Karpas-422 (cell line): ENCODE measurements around the gene CNR2. TPM values are rescaled to one million over a fixed set of nuclear protein-coding genes. Genes with fewer than 3 reads are reported as not detected.

Experiments used
- DNase-seq: peaks from one replicate; pipeline ENCODE4 v3.0.0-alpha.2; 2015
- H2AFZ ChIP-seq: fragments of 200-600 bp; sonication (generic); 2 replicates; pipeline ENCODE4 v1.6.1; 2014; ENCODE audit warnings: antibody characterized with exemption, low read length, mixed read lengths
- H3K27ac ChIP-seq: fragments of 200-600 bp; sonication (generic); 2 replicates; pipeline ENCODE4 v1.5.1; 2014; ENCODE audit warnings: mild to moderate bottlenecking, low read length, moderate library complexity
- H3K27me3 ChIP-seq: fragments of 200-600 bp; sonication (generic); 2 replicates; pipeline ENCODE4 v1.6.1; 2014; ENCODE audit warnings: low read length, mixed read lengths
- H3K36me3 ChIP-seq: fragments of 200-600 bp; sonication (generic); 2 replicates; pipeline ENCODE4 v1.6.1; 2014; ENCODE audit warnings: low read length, mixed read lengths; ENCODE audit not compliant: insufficient read depth
- H3K4me1 ChIP-seq: fragments of 200-600 bp; sonication (generic); 2 replicates; pipeline ENCODE4 v1.6.1; 2014; ENCODE audit warnings: mild to moderate bottlenecking, low read length, mixed read lengths
- H3K4me2 ChIP-seq: fragments of 200-600 bp; sonication (generic); 2 replicates; pipeline ENCODE4 v1.6.1; 2014; ENCODE audit warnings: low read length, low read depth, mild to moderate bottlenecking; ENCODE audit not compliant: poor library complexity, severe bottlenecking
- H3K4me3 ChIP-seq: fragments of 200-600 bp; sonication (generic); 2 replicates; pipeline ENCODE4 v1.5.1; 2014; ENCODE audit warnings: mild to moderate bottlenecking, antibody characterized with exemption, low read length, mixed read lengths
- H3K79me2 ChIP-seq: fragments of 200-600 bp; sonication (generic); 2 replicates; pipeline ENCODE4 v1.6.1; 2014; ENCODE audit warnings: mild to moderate bottlenecking, low read length, mixed read lengths
- H3K9ac ChIP-seq: fragments of 200-600 bp; sonication (generic); 2 replicates; pipeline ENCODE4 v1.6.0; 2014; ENCODE audit warnings: low read length
- H3K9me2 ChIP-seq: fragments of 200-600 bp; sonication (generic), shearing (Covaris generic); replicated peaks from 2 replicates; pipeline ENCODE4 v1.6.0; 2014; ENCODE audit warnings: mild to moderate bottlenecking, low read length, moderate library complexity; ENCODE audit not compliant: insufficient read depth
- H3K9me3 ChIP-seq: fragments of 300-700, 200-600 bp; sonication (generic); 2 replicates; pipeline ENCODE4 v1.6.1; 2014; ENCODE audit warnings: low read length, mixed read lengths
- H4K20me1 ChIP-seq: fragments of 200-600 bp; sonication (generic); 2 replicates; pipeline ENCODE4 v1.6.1; 2014; ENCODE audit warnings: mild to moderate bottlenecking, antibody characterized with exemption, low read length, low read depth; ENCODE audit not compliant: insufficient read depth
- total RNA-seq: library from RNA; depleted of rRNA; stranded (reverse); fragments of >200 nt; shearing (Covaris generic); gene quantifications from 2 replicates; pipeline ENCODE4 v1.2.3, GENCODE V29; 2014; ENCODE audit warnings: low replicate concordance

The CNR2 gene
- total RNA-seq, 1 experiment from 2014 or later, result 18.9 TPM

DNA sequence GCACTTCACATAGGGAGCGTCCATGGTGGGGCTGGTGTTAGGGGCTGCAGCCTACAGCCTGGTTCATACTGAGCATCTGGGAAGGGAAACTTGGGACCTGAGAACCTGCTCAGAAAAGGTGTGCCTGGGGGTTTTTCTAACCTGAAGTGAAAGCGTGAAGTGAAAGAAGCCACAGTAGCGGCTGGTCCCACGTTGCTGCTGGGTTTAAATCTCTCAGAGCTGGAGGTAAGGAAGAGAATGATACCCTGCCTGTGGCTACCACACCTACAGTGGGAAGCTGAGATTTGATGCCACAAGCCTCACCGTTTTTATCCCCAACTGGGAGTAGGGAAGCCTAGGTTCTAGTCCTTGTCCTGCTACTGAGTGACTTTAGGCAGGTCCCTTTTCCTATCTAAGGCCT lies 24.1 kb downstream of the CNR2 start:
- DNase-seq, result no peak
- peaks cover 37% of the 10 kb centered on the region for H3K4me1 ChIP-seq
- H3K79me2 ChIP-seq, result peaks cover 14% of the 10 kb centered on the region
- no peaks in the 10 kb centered on the region for H3K27me3 ChIP-seq
- H3K9ac ChIP-seq, result peak overlapping the region; percentile 64
- H3K9me3 ChIP-seq, result no peaks in the 10 kb centered on the region
- H2AFZ ChIP-seq, result no peak overlapping the region
- H3K36me3 ChIP-seq, result no peaks in the 10 kb centered on the region
- H3K4me2 ChIP-seq, result peak overlapping the region; percentile 70
- no peaks in the 10 kb centered on the region for H3K9me2 ChIP-seq
- peak overlapping the region; percentile 49 for H3K4me3 ChIP-seq
- H3K27ac ChIP-seq, result peak overlapping the region; percentile 90
- H4K20me1 ChIP-seq, result no peaks in the 10 kb centered on the region

DNA sequence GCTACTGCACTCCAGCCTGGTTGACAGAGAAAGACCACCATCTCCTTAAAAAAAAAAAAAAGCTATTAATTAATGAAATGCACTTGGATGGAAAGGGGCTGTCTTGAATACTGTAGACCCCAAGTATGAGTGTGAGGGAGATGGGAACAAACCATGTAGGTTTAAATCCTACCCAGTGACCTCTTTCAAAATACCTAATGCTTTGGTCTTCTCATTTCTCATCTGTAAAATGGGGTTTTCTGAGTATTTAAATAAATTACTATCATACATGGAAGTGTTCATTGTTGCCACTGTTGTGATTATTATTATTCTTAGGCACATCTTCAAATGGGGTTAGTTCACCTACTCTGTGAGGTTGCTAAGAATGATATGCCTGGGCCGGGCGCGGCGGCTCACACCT lies 27.9 kb downstream of the CNR2 start:
- Histone ChIP-seq H3K4me3 (no peak overlapping the region), H3K79me2 (peaks cover 14% of the 10 kb centered on the region), H3K9me3 (no peaks in the 10 kb centered on the region), H3K9ac (no peak overlapping the region), H3K27ac (no peak overlapping the region), H2AFZ (no peak overlapping the region), H3K4me2 (no peak overlapping the region), H3K9me2 (no peaks in the 10 kb centered on the region), H3K36me3 (peaks cover 3% of the 10 kb centered on the region; the same call in 1 of the 2 replicates), H4K20me1 (no peaks in the 10 kb centered on the region), H3K4me1 (peaks cover 32% of the 10 kb centered on the region), H3K27me3 (no peaks in the 10 kb centered on the region)
- no peak for DNase-seq

DNA sequence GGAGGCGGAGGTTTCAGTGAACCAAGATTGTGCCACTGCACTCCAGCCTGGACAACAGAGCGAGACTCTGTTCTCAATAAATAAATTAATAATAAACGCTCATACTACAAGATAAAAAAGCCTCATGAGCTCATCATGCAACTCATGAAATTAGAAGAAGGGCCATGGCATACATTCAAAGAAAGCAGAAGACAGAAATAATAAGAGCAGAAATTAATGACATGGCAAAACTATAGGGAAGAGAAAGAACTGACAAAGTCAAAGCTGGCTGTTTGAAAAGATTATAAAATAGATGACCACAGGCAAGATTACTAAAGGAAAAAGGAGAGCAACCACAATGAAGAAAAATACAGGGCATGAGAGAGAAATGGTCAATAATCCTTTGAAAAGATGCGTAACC lies 30.4 kb downstream of the CNR2 start:
- Histone ChIP-seq H3K4me1 (peaks cover 7% of the 10 kb centered on the region), H3K79me2 (peaks cover 14% of the 10 kb centered on the region), H3K4me2 (no peak overlapping the region), H3K27me3 (no peaks in the 10 kb centered on the region), H3K9me3 (peaks cover 10% of the 10 kb centered on the region), H4K20me1 (no peaks in the 10 kb centered on the region), H3K27ac (no peak overlapping the region), H3K36me3 (peaks cover 23% of the 10 kb centered on the region), H2AFZ (no peak overlapping the region), H3K9me2 (no peaks in the 10 kb centered on the region), H3K9ac (no peak overlapping the region), H3K4me3 (no peak overlapping the region)
- DNase-seq, result no peak

DNA sequence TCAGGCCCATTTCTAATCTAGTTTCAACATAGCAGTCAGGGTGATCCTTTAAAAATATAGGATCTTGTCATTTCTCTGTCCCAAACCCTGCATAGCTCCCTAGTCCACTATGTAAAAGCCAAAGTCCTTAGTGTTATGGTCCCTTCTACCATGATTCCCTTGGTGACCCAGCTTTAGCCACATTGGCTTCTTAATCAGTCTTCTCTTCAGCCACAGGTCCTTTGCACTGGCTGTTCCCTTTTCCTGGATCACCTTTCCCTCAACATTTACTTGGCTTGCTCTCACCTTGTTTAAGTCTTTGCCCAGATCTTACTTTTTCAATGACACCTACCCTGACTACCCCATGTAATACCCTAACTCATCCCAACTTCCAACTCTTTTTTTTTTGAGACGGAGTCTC lies 33.4 kb downstream of the CNR2 start:
- no peak overlapping the region for H3K4me2 ChIP-seq
- DNase-seq, result no peak
- no peaks in the 10 kb centered on the region for H3K79me2 ChIP-seq
- peaks cover 10% of the 10 kb centered on the region for H3K9me3 ChIP-seq
- no peak overlapping the region for H3K9ac ChIP-seq
- no peaks in the 10 kb centered on the region for H3K4me1 ChIP-seq
- H3K4me3 ChIP-seq, result no peak overlapping the region
- H4K20me1 ChIP-seq, result no peaks in the 10 kb centered on the region
- H3K9me2 ChIP-seq, result no peaks in the 10 kb centered on the region
- H2AFZ ChIP-seq, result no peak overlapping the region
- H3K36me3 ChIP-seq, result peaks cover 27% of the 10 kb centered on the region
- no peaks in the 10 kb centered on the region for H3K27me3 ChIP-seq
- no peak overlapping the region for H3K27ac ChIP-seq

DNA sequence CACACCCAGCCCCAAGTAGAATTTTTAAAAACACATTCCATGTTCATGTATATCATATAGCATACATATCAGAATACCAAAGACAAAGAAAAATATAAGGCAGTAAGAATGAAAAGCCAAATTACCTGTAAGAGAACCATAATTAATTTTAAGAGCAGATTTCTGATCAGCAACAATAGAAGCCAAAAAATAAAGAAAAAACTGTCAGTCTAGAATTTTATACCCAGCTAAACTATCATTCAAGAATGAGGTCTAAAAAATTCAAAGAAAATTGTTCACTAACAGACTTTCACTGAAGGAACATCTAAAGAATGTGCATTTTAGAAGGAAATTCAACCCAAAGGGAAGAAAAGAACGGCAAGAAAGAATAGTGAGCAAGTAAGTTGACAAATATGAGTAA lies 34.5 kb downstream of the CNR2 start:
- DNase-seq, result no peak
- no peak overlapping the region for H3K9ac ChIP-seq
- no peaks in the 10 kb centered on the region for H3K79me2 ChIP-seq
- H3K36me3 ChIP-seq, result peaks cover 31% of the 10 kb centered on the region
- no peaks in the 10 kb centered on the region for H3K27me3 ChIP-seq
- peaks cover 10% of the 10 kb centered on the region for H3K9me3 ChIP-seq
- no peaks in the 10 kb centered on the region for H3K4me1 ChIP-seq
- H3K4me3 ChIP-seq, result no peak overlapping the region
- no peaks in the 10 kb centered on the region for H3K9me2 ChIP-seq
- H2AFZ ChIP-seq, result no peak overlapping the region
- no peak overlapping the region for H3K27ac ChIP-seq
- H4K20me1 ChIP-seq, result no peaks in the 10 kb centered on the region
- no peak overlapping the region for H3K4me2 ChIP-seq

DNA sequence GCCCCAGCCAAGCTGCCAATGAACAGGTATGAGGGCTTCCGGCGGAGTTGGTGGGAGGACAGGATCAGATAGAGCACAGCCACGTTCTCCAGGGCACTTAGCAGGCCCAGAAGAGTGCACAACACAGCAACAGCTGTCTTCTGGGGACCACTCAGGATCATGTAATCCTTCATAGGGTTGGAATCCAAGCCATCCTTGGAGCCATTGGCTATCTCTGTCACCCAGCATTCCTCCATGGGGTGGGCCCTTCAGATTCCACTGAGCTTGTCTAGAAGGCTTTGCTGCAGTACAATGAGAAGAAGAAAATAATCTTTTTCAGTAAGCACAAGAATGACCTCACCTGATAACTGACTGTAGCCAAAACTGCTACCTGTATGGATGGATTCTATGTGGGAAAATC lies 37.8 kb downstream of the CNR2 start:
- Histone ChIP-seq H3K79me2 (no peaks in the 10 kb centered on the region), H3K36me3 (peaks cover 28% of the 10 kb centered on the region), H3K4me3 (no peak overlapping the region), H4K20me1 (no peaks in the 10 kb centered on the region), H3K27me3 (no peaks in the 10 kb centered on the region), H2AFZ (no peak overlapping the region), H3K9me3 (peaks cover 10% of the 10 kb centered on the region), H3K4me2 (no peak overlapping the region), H3K9me2 (no peaks in the 10 kb centered on the region), H3K27ac (no peak overlapping the region), H3K9ac (no peak overlapping the region), H3K4me1 (no peaks in the 10 kb centered on the region)
- DNase-seq, result no peak

DNA sequence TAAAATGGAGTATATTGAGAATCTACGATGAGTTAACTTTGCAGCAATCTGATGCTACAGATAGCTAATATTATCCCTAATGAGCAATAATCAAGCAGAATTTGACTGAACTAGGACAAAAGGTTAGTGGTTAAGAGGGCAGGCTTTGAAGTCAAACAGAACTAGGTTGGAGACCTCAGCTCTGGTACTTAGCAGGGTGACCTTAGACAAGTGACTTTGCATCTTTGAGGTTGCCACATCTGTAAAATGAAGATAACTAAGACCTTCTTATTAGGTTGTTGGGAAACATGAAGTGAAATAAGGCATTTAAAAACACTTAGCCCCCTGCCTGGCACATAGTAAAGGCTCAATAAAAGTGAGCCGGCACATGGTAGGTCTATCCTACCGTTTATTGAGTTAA lies 40.7 kb downstream of the CNR2 start:
- Histone ChIP-seq H3K79me2 (peaks cover 6% of the 10 kb centered on the region), H3K36me3 (peaks cover 7% of the 10 kb centered on the region; the same call in 1 of the 2 replicates), H4K20me1 (0 out of 2 replicates have a peak, but pooled peaks cover 3% of the 10 kb centered on the region), H3K9me3 (no peaks in the 10 kb centered on the region), H3K27ac (0 out of 2 replicates have a peak overlapping the region, but pooled peaks have one; percentile 0), H3K4me1 (peaks cover 17% of the 10 kb centered on the region), H3K9ac (no peak overlapping the region), H3K9me2 (no peaks in the 10 kb centered on the region), H3K4me2 (no peak overlapping the region), H3K4me3 (no peak overlapping the region), H3K27me3 (no peaks in the 10 kb centered on the region), H2AFZ (no peak overlapping the region)
- no peak for DNase-seq

DNA sequence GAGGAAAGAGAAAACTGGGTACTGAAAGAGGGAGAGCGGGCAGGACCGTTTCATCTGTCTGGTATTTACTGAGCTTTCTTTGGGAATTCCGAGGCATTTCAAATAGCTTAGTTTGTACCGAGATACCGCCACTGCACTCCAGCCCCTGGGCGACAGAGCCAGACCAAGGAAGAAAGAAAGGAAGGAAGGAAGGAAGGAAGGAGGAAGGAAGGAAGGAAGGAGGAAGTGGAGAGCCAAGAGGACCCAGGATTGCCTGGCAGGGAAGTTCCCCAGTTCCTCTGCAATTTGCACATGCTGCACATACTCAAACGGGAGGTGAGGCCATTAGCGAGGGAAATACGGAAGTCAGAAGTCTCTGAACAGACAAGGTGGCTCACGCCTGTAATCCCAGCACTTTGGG lies 44.1 kb downstream of the CNR2 start:
- Histone ChIP-seq H3K27ac (peak overlapping the region; percentile 90), H3K27me3 (no peaks in the 10 kb centered on the region), H3K4me2 (peak overlapping the region; percentile 98), H4K20me1 (0 out of 2 replicates have a peak, but pooled peaks cover 4% of the 10 kb centered on the region), H3K79me2 (peaks cover 35% of the 10 kb centered on the region), H3K4me3 (peak overlapping the region; percentile 96), H3K36me3 (peaks cover 24% of the 10 kb centered on the region), H3K9ac (peak overlapping the region; percentile 71), H3K9me3 (no peaks in the 10 kb centered on the region), H3K4me1 (peaks cover 37% of the 10 kb centered on the region), H3K9me2 (no peaks in the 10 kb centered on the region), H2AFZ (peak overlapping the region; percentile 76)
- peak; percentile 74 for DNase-seq
